ENCODE measurements around the gene TUBA4A. TPM values are rescaled to one million over a fixed set of nuclear protein-coding genes. Genes with fewer than 3 reads are reported as not detected.
"Not testable (repeated sequence)": the region's sequence is repeated elsewhere in the genome, so short reads cannot be mapped to it uniquely, and the experiment has no call there.

TUBA4A gene
- total RNA-seq, 1 donor from 2014 or later: 122 TPM

DNA sequence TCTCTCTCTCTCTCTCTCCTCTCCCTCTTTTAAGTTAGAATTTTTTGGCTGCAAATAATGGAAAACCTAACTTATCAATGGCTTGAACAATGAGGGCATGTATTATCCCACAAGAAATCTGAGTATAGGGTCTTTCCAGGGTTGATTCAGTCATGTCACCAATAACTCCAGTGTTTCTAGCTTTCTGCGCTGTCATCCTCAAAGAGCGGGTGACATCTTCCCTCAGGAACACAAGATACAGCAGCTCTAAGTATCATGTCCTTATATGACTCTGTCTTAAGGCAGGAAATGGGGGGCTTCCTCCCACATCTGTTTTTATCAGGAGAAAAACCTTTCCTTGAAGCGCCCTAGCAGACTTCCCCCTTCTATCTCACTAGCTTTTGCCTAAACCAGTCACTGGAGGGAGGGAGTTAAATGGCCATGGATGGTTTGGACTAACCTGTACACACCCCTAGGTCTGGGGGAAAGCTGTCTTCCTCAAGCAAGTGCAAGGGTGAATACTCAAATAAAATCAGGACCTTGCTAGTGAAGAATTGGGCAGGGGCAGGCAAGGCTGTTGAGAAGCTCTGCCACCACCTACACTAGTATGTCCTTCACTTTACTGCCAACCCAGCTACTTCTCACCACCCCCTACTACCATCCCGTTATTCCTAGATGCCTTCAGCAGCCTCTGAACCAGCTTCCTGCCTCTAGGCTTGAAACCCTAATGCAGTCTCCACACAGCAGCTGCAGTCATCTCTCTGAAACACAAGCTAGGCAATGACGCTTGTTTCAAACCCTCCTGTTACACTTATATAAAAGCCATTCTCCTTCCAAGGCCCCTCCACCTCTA, 7.5 kb upstream of the TUBA4A start:
- Histone ChIP-seq H3K4me1 (no peaks in the 10 kb centered on the region), H3K27ac (no peak overlapping the region), H3K27me3 (no peaks in the 10 kb centered on the region), H3K4me3 (no peak overlapping the region), H3K9me3 (no peaks in the 10 kb centered on the region), H3K36me3 (no peaks in the 10 kb centered on the region)
- no peak for DNase-seq (ENCODE audit: extremely low spot score in 2 of 2)
- intact Hi-C loops (cut with DNase I): no loop called here
- no peak for TF ChIP-seq POLR2AphosphoS5 (IDR thresholded peaks at IDR 0.05; ENCODE audit: insufficient read depth in 1 of 2, low read depth in 1 of 2)
- no peak for TF ChIP-seq POLR2A (IDR thresholded peaks at IDR 0.05)
- TF ChIP-seq, protein P1, sequence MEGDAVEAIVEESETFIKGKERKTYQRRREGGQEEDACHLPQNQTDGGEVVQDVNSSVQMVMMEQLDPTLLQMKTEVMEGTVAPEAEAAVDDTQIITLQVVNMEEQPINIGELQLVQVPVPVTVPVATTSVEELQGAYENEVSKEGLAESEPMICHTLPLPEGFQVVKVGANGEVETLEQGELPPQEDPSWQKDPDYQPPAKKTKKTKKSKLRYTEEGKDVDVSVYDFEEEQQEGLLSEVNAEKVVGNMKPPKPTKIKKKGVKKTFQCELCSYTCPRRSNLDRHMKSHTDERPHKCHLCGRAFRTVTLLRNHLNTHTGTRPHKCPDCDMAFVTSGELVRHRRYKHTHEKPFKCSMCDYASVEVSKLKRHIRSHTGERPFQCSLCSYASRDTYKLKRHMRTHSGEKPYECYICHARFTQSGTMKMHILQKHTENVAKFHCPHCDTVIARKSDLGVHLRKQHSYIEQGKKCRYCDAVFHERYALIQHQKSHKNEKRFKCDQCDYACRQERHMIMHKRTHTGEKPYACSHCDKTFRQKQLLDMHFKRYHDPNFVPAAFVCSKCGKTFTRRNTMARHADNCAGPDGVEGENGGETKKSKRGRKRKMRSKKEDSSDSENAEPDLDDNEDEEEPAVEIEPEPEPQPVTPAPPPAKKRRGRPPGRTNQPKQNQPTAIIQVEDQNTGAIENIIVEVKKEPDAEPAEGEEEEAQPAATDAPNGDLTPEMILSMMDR (IDR thresholded peaks at IDR 0.05): no peak

DNA sequence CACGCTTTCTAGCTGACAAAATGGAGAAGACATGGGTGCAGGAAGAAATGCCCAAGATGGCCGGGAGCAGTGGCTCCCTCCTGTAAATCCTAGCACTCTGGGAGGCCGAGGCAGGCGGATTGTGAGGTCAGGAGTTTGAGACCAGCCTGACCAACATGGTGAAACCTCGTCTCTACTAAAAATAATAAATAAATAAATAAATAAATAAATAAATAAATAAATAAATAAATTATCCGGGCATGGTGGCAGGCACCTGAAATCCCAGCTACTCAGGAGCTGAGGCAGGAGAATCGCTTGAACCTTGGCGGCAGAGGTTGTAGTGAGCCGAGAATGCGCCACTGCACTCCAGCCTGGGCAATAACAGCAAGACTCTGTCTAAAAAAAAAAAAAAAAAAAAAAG, 5.2 kb upstream of the TUBA4A start:
- H3K36me3 ChIP-seq; H3K27ac ChIP-seq; H3K9me3 ChIP-seq; DNase-seq (ENCODE audit: extremely low spot score in 2 of 2); H3K27me3 ChIP-seq; intact Hi-C loops (cut with DNase I); H3K4me3 ChIP-seq: not testable (repeated sequence)
- peaks cover 11% of the 10 kb centered on the region for H3K4me1 ChIP-seq

DNA sequence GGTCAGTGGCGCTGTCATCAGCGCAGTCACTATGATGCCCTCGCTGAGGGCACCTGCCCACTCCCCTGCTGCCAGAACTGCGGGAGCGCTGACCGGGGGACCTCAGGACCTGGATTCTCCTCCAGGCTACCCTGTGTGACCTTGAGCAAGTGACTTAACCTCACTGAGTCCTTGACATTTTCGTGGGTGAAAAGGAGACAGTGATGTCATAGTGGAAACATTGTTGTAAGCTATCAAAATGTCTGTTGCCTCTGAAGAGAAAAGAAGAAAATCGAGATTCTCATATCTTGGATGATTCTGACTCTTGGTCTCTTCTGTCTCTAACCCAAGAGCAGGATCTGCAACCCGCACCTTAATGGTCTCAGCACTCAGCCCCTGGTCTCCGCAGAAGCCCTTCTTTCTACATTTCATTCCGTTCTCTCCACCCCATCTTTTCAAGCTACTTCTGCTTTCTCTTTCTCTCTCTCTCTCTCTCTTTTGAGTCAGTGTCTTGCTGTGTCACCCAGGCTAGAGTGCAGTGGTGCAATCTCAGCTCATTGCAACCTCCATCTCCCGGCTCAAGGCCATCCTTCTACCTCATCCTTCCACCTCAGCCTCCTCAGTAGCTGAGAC, 978 bp upstream of the TUBA4A start:
- Histone ChIP-seq H3K4me1 (peaks cover 50% of the 10 kb centered on the region), H3K9me3 (no peaks in the 10 kb centered on the region), H3K36me3 (peaks cover 0 to 14% of the 10 kb centered on the region in 2 donors), H3K4me3 (peak overlapping the region; percentile 69 to 82), H3K27ac (peak overlapping the region; percentile 75), H3K27me3 (no peaks in the 10 kb centered on the region)
- intact Hi-C loops (cut with DNase I): no loop called here
- TF ChIP-seq POLR2AphosphoS5 (IDR thresholded peaks at IDR 0.05; ENCODE audit: insufficient read depth in 1 of 2, low read depth in 1 of 2) (no peak), POLR2A (IDR thresholded peaks at IDR 0.05) (no peak)
- TF ChIP-seq, protein P1 (IDR thresholded peaks at IDR 0.05): no peak
- DNase-seq (ENCODE audit: extremely low spot score in 2 of 2): no peak

DNA sequence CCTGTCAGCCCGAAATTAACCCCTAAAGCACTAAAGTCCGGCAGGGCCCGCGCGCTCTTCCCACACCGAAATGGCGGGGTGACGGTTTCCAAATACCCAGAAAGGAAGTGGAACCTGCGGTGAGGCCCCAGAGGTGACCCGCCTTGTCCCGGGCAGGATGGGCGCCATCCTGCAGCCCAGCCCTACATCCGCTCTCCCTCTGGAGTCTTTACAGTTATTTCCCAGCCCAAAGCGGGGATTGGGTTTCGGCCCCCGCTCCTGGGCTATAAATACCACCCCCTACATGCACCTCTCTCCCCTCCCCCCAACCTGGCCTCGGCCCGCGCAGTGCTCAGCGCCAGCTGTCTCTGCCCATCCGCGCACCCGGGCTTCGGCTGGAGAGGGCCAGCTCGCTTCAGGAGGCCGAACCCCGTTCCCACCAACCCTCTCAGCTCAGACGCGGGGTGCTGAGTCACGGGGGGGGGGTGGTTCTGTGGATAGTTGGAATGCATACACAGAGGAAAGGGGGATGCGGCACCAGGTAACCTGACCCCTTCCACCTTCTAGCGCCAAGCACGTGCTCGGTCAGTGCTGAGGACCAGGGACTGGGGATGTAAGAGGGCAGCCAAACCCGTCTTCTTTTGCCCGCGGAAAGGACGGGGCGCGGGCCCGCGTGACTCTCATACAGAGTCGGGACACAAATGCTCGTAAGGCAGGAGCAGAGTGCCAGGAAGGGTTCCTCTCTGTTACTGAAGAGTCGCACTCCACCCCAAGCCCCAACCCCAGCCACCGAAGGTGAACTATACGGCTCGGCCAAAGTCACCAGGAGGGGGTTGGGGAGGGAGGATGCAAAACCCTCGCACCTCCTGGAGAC, 592 bp downstream of the TUBA4A start, which contains the start of gene TUBA4B:
Gene TUBA4B (plus strand): TSS at position 344 of the 853 bp plus-strand sequence. CDS start 165 bp downstream, at position 509.
- no peak for DNase-seq (ENCODE audit: extremely low spot score in 2 of 2)
- peaks cover 66% of the 10 kb centered on the region for H3K4me1 ChIP-seq
- H3K27ac ChIP-seq: peak within 1 kb of the TSS; percentile 81
- TF ChIP-seq POLR2AphosphoS5 (IDR thresholded peaks at IDR 0.05; ENCODE audit: insufficient read depth in 1 of 2, low read depth in 1 of 2) (no peak), POLR2A (IDR thresholded peaks at IDR 0.05) (no peak)
- TF ChIP-seq, protein P1 (IDR thresholded peaks at IDR 0.05): no peak
- peaks cover 0 to 14% of the 10 kb centered on the region in 2 donors for H3K36me3 ChIP-seq
- no peaks in the 10 kb centered on the region for H3K9me3 ChIP-seq
- H3K4me3 ChIP-seq: peak within 1 kb of the TSS; percentile 69 to 82
- intact Hi-C loops (cut with DNase I): no loop called here
- no peaks in the 10 kb centered on the region for H3K27me3 ChIP-seq

DNA sequence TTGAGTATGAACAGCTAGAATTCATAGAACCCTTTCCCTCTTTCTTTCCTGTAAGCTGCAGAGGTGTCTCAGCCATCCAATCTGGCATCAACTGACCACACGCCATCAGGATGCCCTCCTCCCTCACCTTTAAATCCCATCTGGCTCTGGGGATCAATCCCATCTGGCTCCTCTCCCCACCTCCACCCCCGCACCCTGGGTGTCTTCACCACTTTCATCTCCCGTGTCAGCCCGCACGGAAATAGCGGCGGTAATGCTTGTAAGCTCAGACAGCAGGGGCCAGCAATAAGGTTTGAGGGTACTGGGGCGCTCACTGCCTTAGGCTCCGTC, 1.2 kb downstream of the TUBA4A start:
- Histone ChIP-seq H3K9me3 (no peaks in the 10 kb centered on the region), H3K27ac (peak overlapping the region; percentile 81), H3K4me1 (peaks cover 71% of the 10 kb centered on the region), H3K4me3 (peak overlapping the region; percentile 69 to 82), H3K27me3 (no peaks in the 10 kb centered on the region), H3K36me3 (peaks cover 0 to 14% of the 10 kb centered on the region in 2 donors)
- TF ChIP-seq POLR2AphosphoS5 (IDR thresholded peaks at IDR 0.05; ENCODE audit: insufficient read depth in 1 of 2, low read depth in 1 of 2): no peak
- TF ChIP-seq, protein P1 (IDR thresholded peaks at IDR 0.05): no peak
- TF ChIP-seq POLR2A (IDR thresholded peaks at IDR 0.05): no peak
- no peak for DNase-seq (ENCODE audit: extremely low spot score in 2 of 2)
- intact Hi-C loops (cut with DNase I): no loop called here

Measured in vagina (tissue), 2 donors.